ENCODE results near the gene SNX8.

Gene SNX8

GRCh38 chr7:2259480-2259879 lies 54.8 kb downstream of the SNX8 start:
- no peak for DNase-seq

DNA sequence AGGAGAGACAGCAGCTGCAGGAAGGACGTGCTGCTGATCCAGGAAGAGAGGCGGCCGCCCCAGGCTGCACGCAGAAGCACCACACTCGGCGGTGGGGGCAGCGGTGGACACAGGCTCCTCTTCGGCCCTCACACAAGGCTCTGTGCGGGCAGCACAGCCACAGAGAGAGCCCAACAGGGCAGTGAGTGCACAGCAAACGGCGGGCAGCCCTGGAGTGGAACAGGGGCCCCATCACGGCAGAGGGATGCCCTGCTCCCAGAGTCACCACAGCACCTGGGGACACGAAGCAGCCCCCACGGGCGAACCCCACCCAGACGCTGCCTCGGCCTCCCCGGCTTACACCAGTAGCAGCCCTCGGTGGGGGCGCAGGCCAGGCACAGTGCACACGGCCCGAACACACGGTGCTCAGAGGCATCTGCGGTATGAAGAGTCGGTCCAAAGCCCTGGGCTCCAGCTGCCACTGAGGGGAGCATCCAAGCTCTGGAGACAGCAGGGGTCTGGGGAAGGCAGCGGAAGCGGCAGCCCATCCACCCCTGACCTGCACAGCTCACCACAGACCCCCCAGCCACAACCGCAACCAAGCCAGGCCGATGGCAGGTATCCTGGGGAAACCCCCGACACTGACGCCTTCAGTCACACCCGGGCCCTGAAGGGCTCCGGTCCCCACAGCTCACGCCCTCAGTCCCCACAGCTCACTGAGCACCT lies 55.4 kb downstream of the SNX8 start:
- no peak for DNase-seq

- no peak for DNase-seq
Observed at GRCh38 chr7:2257651-2258050, 56.6 kb downstream of the SNX8 start.

DNA sequence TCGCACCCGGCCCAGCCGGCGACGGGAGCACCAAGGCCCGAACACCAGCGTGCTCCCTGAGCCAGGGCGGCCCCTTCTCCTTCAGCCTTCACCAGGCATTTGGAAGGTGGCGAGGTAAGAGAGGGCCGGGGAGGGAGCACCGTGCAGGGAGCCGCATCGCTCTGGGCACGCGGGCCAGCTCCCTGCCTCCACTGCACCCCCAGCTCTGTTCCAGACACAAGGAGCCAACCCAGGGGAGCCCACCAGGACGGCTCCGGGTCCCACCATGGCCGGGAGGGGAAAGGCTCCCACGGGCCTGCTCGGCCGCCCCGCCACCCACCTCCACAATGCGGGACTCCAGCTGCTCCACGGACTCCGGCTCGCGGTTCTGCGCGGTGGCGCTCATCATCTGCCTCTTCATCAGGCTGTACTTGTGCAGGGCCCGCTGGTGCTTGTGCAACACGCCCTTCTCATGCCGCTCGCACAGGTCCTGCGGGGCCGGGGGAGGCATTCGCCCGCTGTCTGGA lies 57.1 kb downstream of the SNX8 start:
- DNase-seq: no peak

DNA sequence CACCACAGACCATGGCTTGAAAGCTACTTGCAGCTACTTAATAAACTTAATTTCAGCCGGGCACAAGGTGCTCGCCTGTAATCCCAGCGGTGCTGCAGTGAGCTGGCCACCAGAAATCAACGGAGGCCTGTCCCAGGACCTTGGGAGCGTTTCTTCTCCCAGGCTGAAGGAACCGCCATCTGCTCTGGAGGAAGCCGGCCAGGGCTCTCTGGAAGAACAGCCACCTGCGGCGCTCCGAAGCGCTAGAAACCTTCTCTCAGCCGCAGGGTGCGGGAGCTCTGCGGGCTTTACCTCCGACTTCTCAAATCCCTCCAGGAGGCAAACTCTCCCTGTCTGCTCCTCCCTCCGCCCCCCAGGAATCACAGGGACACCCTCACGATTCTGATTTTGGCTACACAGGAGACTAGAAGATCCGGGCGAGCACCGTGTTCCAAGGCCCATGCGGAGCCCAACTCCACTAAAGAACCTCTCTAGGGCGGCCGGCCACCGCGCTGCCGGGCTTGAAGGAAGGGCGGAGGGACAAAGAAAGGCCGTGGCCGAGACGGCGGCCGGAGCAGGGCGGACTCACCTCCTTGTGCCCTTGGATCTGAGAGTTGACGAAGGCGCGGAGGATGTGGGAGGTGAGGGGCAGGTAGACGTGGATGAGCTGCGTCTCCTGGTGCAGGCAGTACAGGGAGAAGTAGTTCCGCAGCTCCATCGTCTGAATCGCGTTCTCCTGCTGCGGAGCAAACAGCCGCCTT lies 57.8 kb downstream of the SNX8 start:
- DNase-seq: no peak

DNA sequence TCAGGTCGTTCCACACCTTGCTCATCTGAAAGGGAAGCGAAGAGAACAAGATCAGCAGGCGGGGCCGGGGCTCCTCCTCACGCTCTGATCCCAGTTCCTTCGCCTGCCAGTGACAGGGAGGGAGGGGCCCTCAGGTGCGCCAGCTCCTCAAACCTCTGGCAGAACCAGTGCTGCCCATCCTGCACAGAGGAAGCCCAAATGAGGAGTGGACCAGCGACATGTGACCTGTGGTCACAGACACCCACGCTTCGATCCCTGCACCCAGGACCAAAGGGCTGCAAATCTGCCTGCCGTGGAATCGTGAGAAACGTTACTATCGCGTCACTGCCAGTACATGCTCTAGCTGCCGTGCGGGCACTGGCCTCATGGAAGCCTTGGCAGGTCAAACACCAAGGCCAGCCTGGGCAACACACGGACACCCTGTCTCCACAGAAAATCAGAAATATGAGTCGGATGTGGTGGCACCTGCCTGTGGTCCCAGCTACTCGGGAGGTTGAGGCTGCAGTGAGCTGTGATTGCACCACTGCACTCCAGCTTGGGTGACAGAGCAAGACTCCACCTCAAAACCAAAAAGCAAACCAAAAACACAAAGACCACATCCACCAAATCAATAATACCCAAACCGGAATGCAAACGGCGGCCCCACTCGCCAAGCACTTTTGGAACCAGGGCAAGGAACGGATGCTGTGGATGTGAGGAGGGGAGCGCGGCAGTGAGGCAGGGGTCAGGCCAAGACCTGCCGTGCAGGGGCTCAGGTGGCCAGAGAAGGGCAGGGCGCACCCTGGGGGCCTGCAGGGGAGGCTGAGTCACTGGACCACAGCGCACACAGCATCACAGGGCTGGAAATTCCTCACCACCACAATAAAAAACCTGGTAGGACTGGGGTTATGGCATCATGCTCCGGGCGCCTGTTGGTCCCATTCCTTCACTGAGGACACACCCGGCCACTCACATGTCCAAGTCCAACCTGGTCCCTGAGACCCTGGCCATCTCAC lies 58.8 kb downstream of the SNX8 start:
- DNase-seq: no peak

DNA sequence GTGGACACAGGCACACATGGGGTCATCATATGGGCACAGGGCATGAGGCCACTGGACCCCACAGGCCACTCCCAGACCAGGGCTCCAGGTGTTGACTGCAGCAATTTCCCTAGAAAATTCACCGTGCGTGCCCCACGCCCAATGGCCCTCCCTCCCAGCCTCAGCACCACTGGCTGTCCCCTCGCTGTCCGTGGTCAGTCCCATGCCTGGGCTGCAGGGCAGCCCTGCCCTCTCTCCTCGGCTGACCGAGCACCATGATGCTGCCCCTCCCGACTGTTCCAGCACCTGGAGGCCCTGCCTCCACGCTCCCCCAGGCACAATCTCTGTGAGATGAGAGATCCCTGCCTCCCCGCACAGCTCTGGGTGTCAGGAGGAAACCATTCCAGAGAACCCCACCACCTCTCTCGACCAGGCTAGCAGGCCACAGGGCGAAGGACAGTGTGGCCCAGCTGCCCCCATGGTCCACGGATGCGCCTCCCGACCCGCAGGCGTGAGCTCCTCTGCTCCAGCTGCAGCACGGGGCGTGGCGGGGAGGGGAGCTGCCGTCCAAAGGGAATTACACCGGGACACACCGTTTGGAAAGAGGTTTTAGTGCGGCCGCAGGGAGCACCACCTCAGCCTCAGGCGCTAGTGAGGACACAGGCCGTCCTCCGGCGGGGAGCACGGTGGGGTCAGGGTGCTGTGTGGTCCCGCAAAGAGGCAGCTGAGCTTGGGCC lies 59.7 kb downstream of the SNX8 start:
- no peak for DNase-seq

DNA sequence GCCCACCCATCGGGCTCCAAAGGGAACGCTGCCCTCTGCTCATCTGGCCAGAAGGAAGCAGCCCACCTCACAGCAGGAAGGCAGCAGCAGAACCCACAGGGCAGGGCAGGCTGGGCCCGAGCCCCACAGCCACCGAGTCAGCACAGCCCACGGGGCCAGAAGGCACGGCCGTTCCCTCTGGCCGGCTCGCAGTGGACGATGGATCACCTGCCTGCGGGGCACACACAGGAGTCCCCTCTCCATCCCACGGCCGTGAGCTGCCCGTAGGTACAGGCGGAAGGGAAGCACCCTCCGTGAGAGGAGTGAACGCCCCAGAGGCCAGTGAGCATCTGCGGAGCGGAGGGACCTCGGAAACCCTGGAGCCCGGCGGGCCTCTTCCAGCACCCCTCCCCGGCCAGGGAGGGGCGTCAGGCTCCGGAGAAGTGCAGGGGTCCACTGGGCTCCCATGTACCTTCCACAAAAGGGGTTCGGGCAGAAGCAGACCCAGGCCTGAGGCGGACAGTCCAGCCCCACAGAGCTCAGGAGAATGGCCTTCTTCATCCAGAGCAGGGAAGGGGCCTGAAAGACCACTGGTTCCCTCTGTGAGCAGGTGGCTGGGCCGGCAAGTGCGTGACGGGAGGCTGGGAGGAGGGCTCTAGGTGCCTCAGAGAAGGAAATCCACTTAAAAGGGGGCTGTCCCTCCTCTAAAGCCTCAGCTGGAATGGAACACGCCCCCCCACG lies 60.6 kb downstream of the SNX8 start:
- DNase-seq: no peak

GRCh38 chr7:2253021-2253420 lies 61.2 kb downstream of the SNX8 start:
- DNase-seq: no peak

DNA sequence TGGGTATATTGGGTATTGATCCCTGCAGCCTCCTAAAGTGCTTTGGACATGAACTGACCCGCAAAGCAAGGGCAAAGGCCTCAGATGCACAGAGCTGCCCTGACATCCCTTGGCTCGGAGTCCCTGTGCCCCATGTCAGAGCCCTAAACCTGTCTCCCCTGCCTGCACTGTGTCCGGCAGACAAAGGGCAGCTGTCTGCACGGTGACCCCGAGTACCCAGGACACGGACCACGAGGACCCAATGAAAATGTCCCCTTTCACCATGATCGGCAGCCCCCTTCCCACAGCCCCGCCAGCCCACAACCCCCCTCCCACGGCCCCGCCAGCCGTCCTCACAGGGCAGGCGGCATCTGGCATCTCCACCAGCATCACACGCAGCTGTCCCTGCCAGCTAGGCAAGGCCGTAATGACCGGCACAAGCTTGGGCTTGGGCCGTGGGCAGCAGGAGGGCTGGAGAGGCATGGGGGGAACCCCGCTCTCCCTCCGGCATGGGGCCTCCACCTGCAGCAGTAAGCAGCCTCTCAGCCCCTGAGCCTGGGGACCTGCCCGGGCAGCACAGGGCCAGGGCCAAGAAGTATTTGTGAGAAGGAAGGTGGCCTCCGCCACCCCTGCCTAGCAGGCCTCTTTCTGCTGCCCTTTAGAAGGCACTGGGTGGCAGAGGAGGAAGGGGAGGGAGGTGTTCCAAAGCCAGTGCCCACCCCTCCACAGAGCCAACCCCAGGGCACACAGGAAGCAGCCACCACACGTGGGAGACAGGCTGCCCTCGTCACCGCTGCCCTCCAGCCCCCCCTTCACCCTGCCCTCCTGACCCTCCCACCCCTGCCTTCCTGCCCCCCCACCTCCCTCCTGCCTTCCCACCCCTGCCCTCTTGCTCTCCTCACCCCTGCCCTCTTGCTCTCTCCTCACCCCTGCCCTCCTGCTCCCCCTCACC lies 62.1 kb downstream of the SNX8 start:
- no peak for DNase-seq

- DNase-seq: no peak
Observed at GRCh38 chr7:2251381-2251780, 62.9 kb downstream of the SNX8 start.

DNA sequence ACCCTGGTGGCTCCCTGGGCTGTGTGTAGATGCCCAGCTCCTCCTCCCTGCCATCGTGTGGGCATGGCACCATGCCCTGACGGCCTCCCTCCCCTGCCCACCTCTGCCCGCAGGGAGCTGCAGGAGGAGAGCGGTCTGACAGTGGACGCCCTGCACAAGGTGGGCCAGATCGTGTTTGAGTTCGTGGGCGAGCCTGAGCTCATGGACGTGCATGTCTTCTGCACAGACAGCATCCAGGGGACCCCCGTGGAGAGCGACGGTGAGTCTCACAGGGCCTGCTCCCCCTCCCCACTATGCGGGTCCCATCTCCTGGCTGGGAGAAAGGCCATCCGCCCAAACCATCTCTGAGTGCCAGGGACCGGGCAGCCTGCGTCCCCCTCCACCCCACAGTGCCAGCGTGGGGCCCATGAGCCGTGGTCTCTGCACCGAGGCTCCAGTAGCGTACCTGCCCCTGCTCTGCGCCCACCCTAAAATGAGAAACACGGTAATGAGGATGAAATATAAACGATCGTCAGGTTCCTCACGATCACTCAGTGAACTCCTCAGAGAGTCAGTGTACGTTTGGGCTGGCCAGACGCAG lies 64.4 kb downstream of the SNX8 start:
- DNase-seq: no peak

DNA sequence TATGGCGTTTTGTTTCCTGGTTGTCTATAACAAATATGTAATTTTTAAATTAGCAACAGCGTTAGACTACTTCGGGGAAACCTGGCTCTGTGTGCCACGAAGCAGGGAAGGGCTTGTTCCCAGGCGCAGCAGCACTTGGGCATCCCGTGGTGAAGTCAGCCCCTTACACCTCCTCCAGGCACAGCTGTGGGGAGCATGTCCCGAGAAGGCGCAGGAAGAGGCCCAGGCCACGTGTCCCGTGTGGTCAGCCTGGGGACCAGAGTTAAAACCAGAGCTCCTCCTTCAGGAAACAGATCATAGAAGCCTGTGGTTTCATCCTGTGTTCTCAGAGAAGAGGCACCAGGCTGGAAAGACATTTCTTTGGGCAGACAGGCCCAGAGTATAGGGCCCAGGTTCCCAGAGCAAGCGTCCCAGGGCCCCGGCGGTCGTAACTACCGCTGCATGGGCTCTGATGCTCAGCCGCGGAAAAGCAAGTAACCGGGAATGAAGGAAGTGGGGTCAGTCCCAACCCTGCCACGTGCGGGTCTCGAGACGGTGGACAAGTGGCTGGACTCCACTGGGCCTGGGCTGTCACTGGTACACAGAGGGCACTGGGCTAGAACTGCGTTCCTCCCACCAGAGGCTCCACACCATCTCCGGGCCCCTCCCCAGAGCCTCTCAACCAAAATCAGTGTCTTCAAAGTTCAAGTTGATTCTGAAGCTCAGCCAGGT lies 65.1 kb downstream of the SNX8 start:
- DNase-seq: no peak

DNA sequence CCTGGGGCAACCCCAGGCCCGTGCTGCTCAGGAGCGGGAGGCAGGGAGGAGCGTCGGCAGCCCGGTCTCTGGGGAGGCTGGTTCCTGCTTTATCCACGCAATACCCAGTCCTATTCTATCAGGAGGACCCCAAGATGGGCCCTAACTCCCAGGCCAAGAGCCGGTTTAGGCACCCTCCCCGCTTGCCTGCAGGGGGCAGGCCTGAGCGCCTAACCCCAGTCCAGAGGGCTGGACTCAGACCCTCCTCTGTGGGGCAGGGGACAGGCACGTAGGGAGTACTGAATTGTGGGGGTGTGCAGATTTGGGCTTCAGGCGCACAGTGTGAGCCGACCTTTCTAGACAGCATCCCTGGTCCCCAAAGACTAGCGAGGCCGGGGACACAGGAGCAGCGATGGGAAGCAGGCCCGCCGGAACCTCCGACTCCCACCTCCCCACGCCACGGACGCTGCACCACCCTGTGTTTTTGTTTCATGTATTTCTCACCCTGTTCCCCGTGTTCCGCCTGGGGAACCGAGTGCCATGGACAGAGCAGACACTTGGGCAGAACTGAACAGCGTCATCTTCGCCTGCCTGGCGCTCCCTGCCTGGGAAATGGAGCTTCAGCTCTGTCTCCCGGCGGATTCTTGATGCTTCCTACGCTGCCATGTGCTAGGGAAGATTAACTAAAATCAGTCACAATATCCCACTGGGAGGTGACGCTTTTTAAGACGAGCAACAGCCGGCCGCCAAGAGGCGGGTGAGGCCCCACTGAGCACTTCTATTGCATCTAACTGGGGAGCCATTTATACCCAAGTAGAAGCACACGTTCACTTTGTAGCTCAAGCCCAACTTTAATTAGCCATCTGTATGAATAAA lies 66.9 kb downstream of the SNX8 start:
- no peak for DNase-seq

DNA sequence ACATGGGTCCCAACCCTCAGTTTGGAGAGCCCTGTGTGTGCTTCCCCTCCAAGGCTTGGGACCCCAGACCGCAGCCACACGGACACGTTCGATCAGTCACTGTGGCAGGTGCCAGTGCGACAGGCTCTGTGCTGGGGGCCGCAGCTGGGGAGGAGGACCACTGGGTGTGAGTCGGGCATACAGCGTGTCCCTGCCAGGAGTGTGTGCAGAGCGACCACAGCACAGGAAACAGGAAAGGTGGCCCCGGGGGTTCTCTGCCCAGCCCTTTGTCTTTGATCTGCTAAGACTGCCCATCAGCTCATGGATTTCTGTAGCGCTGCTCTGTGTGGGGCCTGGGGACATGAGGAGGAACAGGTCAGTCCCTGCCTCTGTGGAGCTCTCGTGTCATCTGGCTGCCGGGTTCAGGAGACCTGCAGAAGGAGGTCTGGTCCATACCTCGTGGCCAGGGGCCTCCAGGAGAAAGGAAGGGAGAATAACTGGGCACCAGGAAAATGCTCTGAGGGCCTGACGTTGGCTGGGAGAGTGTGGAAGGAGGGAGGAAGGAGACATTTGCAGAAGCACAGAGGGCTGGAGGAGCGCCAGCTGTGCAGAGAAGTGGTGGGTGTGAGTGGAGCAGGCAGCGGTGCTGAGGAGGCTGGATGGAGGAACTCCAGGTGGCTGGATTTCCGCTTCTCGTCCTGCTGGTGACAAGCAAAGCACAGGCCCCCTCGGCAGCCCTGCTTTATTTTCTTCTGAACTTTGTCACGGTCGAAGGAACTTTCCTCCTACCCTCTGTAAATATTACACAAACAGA lies 68.2 kb downstream of the SNX8 start:
- no peak for DNase-seq

- no peak for DNase-seq
Observed at GRCh38 chr7:2244404-2244995, 69.7 kb downstream of the SNX8 start.

- DNase-seq: no peak
Observed at GRCh38 chr7:2243458-2243857, 70.8 kb downstream of the SNX8 start.
